ENCODE results near the gene KSR2. TPM values are rescaled to one million over a fixed set of nuclear protein-coding genes. Genes with fewer than 3 reads are reported as not detected.

Gene KSR2
- total and polyA plus RNA-seq, 2 donors (not counting 3 experiments of a cell fraction or from before 2014, with no cell fraction given), result 2.1 to 5.2 TPM

GRCh38 chr12:117865505-117865904 lies 103.3 kb downstream of the KSR2 start:
- FAIRE-seq (no peak), DNase-seq (ENCODE audit: low read depth, low spot score) (no peak)
- Histone ChIP-seq H3K9me3 (replicated peaks; ENCODE audit: control insufficient read depth, insufficient read depth, low read length) (no peaks in the 10 kb centered on the region), H3K79me2 (ENCODE audit: control insufficient read depth, insufficient read depth, low read length) (no peaks in the 10 kb centered on the region), H3K9me1 (replicated peaks; ENCODE audit: control insufficient read depth, extremely low read depth, insufficient read depth, low read length) (no peaks in the 10 kb centered on the region), H3K9ac (replicated peaks; ENCODE audit: extremely low read depth, insufficient read depth, low read length) (no peak overlapping the region), H3K4me2 (ENCODE audit: insufficient read depth, low read length) (no peak overlapping the region), H3K4me3 (replicated peaks in 1 of 3; ENCODE audit: insufficient read depth in 1 of 3, low read depth in 1 of 3, low read length in 3 of 3) (no peak overlapping the region), H3K36me3 (ENCODE audit: control insufficient read depth in 2 of 2, extremely low read depth in 1 of 2, insufficient read depth in 2 of 2, low read length in 2 of 2) (no peaks in the 10 kb centered on the region), H3K27me3 (ENCODE audit: control insufficient read depth in 2 of 2, insufficient read depth in 2 of 2, low read length in 2 of 2) (no peaks in the 10 kb centered on the region), H3K4me1 (ENCODE audit: control insufficient read depth, extremely low read depth, insufficient read depth, low read length) (no peaks in the 10 kb centered on the region), H3K27ac (ENCODE audit: insufficient read depth, low read depth, low read length) (no peak overlapping the region), H2AFZ (ENCODE audit: low read depth, low read length) (no peak overlapping the region), H4K20me1 (replicated peaks; ENCODE audit: control insufficient read depth, extremely low read depth, insufficient read depth, low read length) (no peaks in the 10 kb centered on the region)
- intact Hi-C loops (cut with micrococcal nuclease), result no loop called here
- dilution Hi-C loops (cut with MboI; ENCODE audit: extremely low pct_ligation_motif_present, low sequenced_read_pairs), result no loop called here
- TF ChIP-seq POLR2AphosphoS5 (IDR thresholded peaks at IDR 0.05; ENCODE audit: insufficient read depth, low read depth, low read length) (no peak), FOS (IDR thresholded peaks at IDR 0.05; ENCODE audit: borderline replicate concordance, insufficient read depth, low read length) (no peak), MYC (IDR thresholded peaks at IDR 0.05; ENCODE audit: low read depth, low read length) (no peak)
- TF ChIP-seq, protein P1, sequence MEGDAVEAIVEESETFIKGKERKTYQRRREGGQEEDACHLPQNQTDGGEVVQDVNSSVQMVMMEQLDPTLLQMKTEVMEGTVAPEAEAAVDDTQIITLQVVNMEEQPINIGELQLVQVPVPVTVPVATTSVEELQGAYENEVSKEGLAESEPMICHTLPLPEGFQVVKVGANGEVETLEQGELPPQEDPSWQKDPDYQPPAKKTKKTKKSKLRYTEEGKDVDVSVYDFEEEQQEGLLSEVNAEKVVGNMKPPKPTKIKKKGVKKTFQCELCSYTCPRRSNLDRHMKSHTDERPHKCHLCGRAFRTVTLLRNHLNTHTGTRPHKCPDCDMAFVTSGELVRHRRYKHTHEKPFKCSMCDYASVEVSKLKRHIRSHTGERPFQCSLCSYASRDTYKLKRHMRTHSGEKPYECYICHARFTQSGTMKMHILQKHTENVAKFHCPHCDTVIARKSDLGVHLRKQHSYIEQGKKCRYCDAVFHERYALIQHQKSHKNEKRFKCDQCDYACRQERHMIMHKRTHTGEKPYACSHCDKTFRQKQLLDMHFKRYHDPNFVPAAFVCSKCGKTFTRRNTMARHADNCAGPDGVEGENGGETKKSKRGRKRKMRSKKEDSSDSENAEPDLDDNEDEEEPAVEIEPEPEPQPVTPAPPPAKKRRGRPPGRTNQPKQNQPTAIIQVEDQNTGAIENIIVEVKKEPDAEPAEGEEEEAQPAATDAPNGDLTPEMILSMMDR (IDR thresholded peaks at IDR 0.05; ENCODE audit: extremely low read depth in 1 of 2, insufficient read depth in 1 of 2, low read depth in 1 of 2, low read length in 2 of 2), result no peak
- ChIA-PET CTCF (no interaction called here), POLR2A (no interaction called here)
- BruUV-seq (replicated peaks), result no TSS peak

GRCh38 chr12:117863002-117863709 lies 105.6 kb downstream of the KSR2 start:
- no peaks in the 10 kb centered on the region for H3K9me3 ChIP-seq (replicated peaks; ENCODE audit: control insufficient read depth, insufficient read depth, low read length)
- intact Hi-C loops (cut with micrococcal nuclease) (no loop called here), dilution Hi-C loops (cut with MboI; ENCODE audit: extremely low pct_ligation_motif_present, low sequenced_read_pairs) (no loop called here)
- no peaks in the 10 kb centered on the region for H3K4me1 ChIP-seq (ENCODE audit: control insufficient read depth, extremely low read depth, insufficient read depth, low read length)
- H3K9me1 ChIP-seq (replicated peaks; ENCODE audit: control insufficient read depth, extremely low read depth, insufficient read depth, low read length), result no peaks in the 10 kb centered on the region
- FAIRE-seq (no peak), DNase-seq (ENCODE audit: low read depth, low spot score) (no peak)
- H3K9ac ChIP-seq (replicated peaks; ENCODE audit: extremely low read depth, insufficient read depth, low read length), result no peak overlapping the region
- no peak overlapping the region for H3K4me2 ChIP-seq (ENCODE audit: insufficient read depth, low read length)
- TF ChIP-seq JUN (IDR thresholded peaks at IDR 0.05; ENCODE audit: borderline replicate concordance, insufficient read depth, insufficient read length, low read depth) (no peak), GATA2 (IDR thresholded peaks at IDR 0.05; ENCODE audit: insufficient read depth, insufficient read length, low read depth, low read length) (no peak), MYC (IDR thresholded peaks at IDR 0.05; ENCODE audit: low read depth, low read length) (no peak), POLR2A (IDR thresholded peaks at IDR 0.05; ENCODE audit: low read depth, low read length) (no peak), FOS (IDR thresholded peaks at IDR 0.05; ENCODE audit: borderline replicate concordance, insufficient read depth, low read length) (no peak), POLR2AphosphoS5 (IDR thresholded peaks at IDR 0.05; ENCODE audit: insufficient read depth, low read depth, low read length) (no peak), EZH2 (IDR thresholded peaks at IDR 0.05; ENCODE audit: borderline replicate concordance, low read depth, low read length, severe bottlenecking) (no peak)
- TF ChIP-seq, protein P2, sequence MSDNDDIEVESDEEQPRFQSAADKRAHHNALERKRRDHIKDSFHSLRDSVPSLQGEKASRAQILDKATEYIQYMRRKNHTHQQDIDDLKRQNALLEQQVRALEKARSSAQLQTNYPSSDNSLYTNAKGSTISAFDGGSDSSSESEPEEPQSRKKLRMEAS (IDR thresholded peaks at IDR 0.05; ENCODE audit: insufficient read depth, insufficient read length), result no peak
- TF ChIP-seq, protein P1 (IDR thresholded peaks at IDR 0.05; ENCODE audit: extremely low read depth in 1 of 2, insufficient read depth in 1 of 2, low read depth in 1 of 2, low read length in 2 of 2), result no peak
- H3K4me3 ChIP-seq (replicated peaks in 1 of 3; ENCODE audit: insufficient read depth in 1 of 3, low read depth in 1 of 3, low read length in 3 of 3), result no peak overlapping the region
- H2AFZ ChIP-seq (ENCODE audit: low read depth, low read length), result no peak overlapping the region
- ChIA-PET POLR2A (no interaction called here), CTCF (interaction anchor here (0.8 kb wide), 1 partner anchor 8 kb away, joined by 5 read pairs; no protein-coding TSS in a partner anchor)
- H3K27ac ChIP-seq (ENCODE audit: insufficient read depth, low read depth, low read length), result no peak overlapping the region
- H3K79me2 ChIP-seq (ENCODE audit: control insufficient read depth, insufficient read depth, low read length), result no peaks in the 10 kb centered on the region
- BruUV-seq (replicated peaks), result no TSS peak
- no peaks in the 10 kb centered on the region for H3K36me3 ChIP-seq (ENCODE audit: control insufficient read depth in 2 of 2, extremely low read depth in 1 of 2, insufficient read depth in 2 of 2, low read length in 2 of 2)
- no peaks in the 10 kb centered on the region for H3K27me3 ChIP-seq (ENCODE audit: control insufficient read depth in 2 of 2, insufficient read depth in 2 of 2, low read length in 2 of 2)
- no peaks in the 10 kb centered on the region for H4K20me1 ChIP-seq (replicated peaks; ENCODE audit: control insufficient read depth, extremely low read depth, insufficient read depth, low read length)

All from endothelial cell of umbilical vein (primary cell).